Measurements from ENCODE around the gene MMD.

GRCh38 chr17:55432358-55433028 lies 10.9 kb upstream of the MMD start:
- no peak for TF ChIP-seq EGR1 (IDR thresholded peaks at IDR 0.05)
- TF ChIP-seq CEBPB (IDR thresholded peaks at IDR 0.05) = no peak
- TF ChIP-seq, protein P1, sequence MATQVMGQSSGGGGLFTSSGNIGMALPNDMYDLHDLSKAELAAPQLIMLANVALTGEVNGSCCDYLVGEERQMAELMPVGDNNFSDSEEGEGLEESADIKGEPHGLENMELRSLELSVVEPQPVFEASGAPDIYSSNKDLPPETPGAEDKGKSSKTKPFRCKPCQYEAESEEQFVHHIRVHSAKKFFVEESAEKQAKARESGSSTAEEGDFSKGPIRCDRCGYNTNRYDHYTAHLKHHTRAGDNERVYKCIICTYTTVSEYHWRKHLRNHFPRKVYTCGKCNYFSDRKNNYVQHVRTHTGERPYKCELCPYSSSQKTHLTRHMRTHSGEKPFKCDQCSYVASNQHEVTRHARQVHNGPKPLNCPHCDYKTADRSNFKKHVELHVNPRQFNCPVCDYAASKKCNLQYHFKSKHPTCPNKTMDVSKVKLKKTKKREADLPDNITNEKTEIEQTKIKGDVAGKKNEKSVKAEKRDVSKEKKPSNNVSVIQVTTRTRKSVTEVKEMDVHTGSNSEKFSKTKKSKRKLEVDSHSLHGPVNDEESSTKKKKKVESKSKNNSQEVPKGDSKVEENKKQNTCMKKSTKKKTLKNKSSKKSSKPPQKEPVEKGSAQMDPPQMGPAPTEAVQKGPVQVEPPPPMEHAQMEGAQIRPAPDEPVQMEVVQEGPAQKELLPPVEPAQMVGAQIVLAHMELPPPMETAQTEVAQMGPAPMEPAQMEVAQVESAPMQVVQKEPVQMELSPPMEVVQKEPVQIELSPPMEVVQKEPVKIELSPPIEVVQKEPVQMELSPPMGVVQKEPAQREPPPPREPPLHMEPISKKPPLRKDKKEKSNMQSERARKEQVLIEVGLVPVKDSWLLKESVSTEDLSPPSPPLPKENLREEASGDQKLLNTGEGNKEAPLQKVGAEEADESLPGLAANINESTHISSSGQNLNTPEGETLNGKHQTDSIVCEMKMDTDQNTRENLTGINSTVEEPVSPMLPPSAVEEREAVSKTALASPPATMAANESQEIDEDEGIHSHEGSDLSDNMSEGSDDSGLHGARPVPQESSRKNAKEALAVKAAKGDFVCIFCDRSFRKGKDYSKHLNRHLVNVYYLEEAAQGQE (IDR thresholded peaks at IDR 0.05; ENCODE audit: low read depth) = no peak
- TF ChIP-seq, protein P2, sequence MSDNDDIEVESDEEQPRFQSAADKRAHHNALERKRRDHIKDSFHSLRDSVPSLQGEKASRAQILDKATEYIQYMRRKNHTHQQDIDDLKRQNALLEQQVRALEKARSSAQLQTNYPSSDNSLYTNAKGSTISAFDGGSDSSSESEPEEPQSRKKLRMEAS (IDR thresholded peaks at IDR 0.05) = no peak
- TF ChIP-seq EP300 (IDR thresholded peaks at IDR 0.05; ENCODE audit: borderline replicate concordance) = no peak
- TF ChIP-seq TCF12 (IDR thresholded peaks at IDR 0.05; ENCODE audit: low read depth) = no peak
- no peak for TF ChIP-seq FOXM1 (IDR thresholded peaks at IDR 0.05; ENCODE audit: borderline replicate concordance, low read depth)
- TF ChIP-seq CREB1 (IDR thresholded peaks at IDR 0.05; ENCODE audit: low read depth) = no peak
- TF ChIP-seq TEAD4 (IDR thresholded peaks at IDR 0.05) = no peak
- TF ChIP-seq TAF1 (IDR thresholded peaks at IDR 0.05; ENCODE audit: low read depth) = no peak
- no peak for TF ChIP-seq RAD21 (IDR thresholded peaks at IDR 0.05; ENCODE audit: low read depth)
